HG03432 (cell line): ENCODE data around the gene BCR.
"Not testable (repeated sequence)": the region's sequence is repeated elsewhere in the genome, so short reads cannot be mapped to it uniquely, and the experiment has no call there.

Source experiments
- ATAC-seq: cut with Tn5 transposase; IDR thresholded peaks from one replicate; pipeline ENCODE4 v1.9.1; 2021; ENCODE audit warnings: mild to moderate bottlenecking, moderate library complexity; ENCODE audit not compliant: unreplicated experiment

The BCR gene

DNA sequence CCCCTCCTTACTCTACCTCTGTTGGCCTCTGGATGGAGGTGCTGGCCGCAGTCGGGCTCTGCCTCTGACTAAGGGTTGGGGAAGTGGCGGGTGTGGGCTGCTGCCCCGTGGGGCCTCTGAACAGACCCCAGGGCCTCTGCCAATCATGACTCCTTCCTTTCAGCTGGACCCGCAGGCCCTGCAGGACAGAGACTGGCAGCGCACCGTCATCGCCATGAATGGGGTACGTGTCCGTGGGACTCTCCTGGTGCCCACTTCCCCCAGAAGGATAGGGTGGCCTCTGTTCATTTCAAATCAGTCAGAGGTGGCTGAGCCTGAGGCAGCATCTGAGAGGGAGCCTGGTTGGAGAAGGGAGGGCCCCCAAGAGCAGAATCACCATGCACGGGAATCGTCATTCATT, 129.0 kb downstream of the BCR start:
- ATAC-seq = not testable (repeated sequence)

DNA sequence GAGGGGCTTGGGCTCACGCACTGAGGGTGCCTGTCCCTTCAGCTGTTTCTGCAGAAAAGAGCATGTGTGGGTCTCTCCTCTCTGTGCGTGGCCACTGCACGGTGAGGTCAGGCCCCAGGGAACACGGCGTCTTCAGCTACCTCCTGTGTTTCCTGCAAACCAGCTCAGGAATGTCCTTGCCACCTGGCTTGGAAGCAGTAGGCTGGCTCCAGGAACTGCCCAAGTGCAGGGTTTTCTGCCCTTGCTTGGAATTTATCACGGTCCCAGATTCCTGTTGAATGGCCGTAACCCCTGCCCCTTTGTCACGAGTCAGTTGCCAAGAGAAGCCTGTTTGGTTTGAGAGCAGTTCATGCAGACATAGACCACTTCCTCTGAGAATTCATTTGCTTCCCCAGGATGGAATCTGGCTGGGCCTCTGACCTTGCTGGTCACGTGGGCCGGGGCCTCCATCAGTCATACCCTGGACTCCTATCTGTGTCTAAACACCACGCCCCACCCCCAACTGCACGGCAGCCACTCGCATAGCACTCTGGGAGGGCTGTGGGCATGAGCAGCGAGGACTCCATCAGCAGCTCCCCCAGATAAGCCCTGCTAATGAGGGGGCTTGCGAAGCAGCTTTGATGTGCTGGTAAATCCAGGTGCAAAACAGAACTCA, 130.3 kb downstream of the BCR start:
- ATAC-seq = not testable (repeated sequence)

DNA sequence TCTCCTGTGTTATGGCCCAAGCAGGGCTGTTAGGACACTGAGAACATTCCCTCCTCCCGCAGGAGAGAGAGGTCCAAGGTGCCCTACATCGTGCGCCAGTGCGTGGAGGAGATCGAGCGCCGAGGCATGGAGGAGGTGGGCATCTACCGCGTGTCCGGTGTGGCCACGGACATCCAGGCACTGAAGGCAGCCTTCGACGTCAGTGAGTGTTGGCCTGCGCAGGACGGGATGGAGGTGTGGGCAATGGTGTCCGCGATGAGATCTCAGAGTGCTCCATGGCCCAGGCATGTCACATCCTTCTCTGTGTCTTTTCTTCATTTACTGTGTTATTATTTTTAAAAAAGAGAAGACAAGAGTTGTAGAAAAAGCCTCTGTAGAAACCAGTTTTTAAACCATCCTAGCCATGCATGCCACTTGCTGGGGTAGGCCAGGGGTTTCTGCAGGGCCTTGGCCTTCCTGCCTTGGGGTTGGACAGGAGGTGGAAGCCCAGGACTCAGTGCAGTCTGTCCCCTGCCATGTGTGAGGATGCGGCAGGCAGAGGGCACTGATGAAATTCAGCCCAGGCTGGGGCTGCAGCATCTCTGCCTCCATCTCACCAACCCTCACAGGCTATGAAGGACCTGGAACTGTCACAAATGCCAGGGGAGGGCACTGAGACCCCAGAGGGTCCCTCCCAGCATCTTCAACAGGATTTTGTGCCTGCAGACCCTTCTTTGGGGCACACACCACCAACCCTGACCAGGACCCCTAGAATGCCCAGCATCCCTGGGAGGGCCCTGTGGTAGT, 131.5 kb downstream of the BCR start:
- not testable (repeated sequence) for ATAC-seq

DNA sequence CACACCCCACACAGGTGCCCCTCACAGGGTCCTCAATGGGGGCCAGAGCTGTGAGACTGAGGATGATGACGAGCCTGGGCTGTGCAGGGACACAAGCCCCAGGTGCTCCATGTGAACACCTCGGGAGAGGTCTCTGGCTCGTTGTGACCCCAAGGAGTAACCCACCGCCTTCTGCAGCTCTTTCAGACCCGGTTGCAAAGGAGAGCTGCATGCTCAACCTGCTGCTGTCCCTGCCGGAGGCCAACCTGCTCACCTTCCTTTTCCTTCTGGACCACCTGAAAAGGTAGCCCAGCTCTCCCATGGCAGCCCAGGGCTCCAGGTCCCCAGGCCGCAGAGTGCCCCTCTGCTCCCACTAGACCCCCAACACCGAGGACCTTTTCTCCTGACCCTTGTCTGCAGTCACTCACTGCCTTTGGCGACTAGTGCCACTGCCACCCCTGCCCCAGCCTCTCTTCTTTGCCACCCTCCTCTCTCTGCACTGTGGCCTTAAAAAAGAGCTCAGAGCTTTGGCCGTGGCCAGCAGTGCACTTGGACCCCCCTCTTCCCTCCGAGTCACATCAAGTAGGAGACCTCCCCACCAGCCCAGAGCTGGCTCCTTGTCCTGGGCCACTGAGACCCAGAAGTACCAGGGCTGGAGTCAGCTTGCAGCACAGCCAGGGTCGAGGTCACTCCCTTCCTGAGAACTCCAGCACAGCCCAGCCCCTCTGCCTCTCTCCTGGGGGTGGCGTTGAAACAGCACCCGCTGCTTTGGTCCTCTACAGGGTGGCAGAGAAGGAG, 133.7 kb downstream of the BCR start:
- ATAC-seq = no peak

DNA sequence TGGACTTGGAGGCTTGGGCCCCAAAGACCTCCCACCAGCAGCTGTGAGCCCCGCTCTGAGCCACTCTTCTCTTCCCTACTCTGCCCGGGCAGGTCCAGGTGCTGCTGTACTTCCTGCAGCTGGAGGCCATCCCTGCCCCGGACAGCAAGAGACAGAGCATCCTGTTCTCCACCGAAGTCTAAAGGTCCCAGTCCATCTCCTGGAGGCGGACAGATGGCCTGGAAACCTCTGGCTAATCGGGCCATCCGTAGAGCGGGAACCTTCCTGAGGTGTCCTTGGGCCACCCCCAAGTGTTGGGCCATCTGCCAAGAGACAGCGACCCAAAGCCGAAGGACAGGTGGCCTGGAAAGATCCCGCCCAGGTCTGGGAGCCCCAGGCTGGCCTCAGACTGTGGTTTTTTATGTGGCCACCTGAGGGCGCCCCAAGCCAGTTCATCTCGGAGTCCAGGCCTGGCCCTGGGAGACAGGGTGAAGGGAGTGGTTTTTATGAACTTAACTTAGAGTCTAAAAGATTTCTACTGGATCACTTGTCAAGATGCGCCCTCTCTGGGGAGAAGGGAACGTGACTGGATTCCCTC, 135.1 kb downstream of the BCR start:
- no peak for ATAC-seq

DNA sequence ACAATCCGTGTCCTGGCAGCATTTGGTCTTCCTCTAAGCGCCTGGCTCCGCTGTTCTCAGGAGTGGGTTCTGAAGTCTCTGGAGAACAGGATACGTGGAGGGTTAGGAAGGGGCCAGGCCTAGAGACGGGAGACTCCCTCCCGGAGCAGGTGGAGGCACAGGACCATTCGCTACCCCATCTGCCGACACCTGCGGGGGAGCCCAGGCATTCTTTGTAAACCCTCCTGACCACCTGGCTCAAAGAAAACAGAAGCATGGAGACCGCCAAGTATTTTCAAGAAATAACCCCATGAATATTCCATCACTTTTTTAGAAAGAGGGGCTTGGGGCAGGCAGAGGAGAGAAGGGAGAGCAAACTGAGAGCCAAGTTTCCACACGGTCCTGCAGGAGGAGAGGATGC, 136.3 kb downstream of the BCR start:
- ATAC-seq = not testable (repeated sequence)

DNA sequence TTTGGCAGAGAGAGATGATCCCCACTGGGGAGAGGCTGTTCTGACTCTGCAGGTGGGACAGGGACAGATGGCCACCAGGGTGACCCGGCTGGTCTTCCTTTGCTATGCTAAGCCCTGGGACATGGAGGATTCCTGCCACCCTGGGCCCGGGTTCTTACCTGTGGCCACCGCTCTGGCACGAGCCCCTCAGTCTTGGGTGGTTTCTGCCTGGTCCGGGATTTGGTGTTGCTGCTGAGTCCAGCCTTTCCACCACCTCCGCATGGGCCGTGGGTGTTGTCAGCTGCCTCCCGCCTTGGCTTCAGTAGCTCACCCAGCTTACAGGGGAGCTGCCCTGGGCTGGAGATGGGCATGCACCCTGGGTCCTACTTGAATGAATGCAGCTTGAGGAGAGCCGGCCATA, 138.0 kb downstream of the BCR start:
- ATAC-seq = not testable (repeated sequence)

DNA sequence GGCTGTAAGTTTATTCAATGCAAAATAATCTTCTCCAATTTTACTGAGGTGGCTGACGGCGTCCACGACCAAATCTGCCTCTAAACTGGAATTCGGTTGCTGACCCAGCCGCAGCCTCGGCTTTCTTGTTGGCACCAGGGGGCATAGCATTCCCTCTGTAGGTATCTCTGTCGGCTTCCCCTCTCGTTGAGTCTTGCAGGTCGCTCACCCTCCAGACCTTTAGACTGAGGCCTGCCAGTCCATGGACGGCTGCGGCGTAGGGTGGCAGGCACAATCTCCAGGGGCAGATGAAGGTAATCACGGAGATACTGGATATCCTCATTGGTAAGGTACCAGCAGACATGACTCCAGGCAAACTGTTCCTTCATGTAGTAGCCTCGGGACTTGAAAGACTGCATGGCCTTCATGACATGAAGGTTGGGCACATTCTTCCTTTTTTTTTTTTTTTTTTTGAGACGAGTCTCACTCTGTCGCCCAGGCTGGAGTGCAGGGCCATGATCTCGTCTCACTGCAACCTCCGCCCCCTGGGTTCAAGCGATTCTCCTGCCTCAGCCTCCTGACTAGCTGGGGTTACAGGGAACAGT, 142.3 kb downstream of the BCR start:
- ATAC-seq = not testable (repeated sequence)

DNA sequence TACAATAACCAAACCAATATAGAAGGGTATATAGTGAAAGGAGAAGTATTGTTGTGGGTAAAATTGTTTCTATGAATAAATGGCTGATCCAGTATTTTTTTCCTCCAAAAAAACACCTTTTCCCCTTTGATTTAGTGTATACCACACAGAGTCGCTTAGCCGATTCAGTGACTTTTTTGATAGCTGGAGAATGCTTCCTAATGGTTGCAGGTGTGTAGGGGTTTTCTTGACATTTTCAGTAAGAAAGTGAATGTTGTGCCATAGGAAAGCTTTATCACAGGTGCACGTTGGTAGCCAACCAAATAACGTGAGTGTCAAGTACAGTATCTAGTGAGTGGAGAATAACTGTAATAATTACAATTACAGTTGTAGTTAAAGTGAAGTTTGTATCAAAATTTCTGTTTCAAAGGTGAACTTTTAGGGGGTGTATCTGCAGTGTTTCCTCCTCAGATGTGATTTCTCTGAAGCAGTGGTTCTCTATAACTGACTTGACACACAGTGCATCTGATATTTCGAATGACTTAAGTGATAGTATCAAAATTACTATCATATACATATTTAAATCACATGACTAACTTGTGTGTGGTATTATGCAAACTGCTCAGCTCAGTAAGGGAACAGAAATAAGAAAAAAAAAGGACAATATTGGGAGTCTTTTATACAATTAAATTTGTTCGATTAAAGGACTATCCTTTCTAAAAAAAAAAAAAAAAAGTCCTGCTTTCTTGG, 143.8 kb downstream of the BCR start:
- not testable (repeated sequence) for ATAC-seq

DNA sequence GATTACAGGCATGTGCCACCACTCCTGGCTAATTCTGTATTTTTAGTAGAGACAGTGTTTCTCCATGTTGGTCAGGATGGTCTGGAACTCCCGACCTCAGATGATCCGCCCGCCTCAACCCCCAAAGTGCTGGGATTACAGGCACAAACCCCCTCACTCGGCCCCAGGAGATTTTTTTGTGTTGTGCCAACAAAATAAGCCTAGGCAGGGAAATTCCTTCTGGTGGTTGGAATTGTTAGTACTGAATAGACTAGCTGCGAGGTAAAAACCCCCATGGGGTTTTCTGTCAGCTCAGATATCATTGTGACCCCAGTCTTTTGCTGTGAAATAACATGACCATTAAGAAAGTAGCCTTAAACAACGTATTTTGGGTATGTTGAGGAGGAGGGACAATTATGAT, 144.9 kb downstream of the BCR start:
- no peak for ATAC-seq

DNA sequence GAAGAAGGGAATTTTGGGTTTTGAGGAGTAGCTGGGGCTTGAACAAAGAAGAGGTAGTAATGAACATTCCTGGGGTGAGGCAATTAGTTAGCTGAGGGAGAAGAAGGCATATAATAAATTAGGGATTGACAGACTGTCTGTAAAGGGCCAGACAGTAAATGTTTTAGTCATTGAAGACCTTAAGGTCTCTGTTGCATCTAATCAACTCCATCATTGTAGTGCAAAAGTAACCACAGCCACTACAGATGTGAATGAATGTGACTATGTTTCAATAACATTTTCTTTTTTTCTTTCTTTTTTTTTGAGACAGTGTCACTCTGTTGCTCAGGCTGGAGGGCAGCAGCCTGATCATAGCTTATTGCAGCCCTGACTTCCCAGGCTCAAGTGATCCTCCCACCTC, 153.5 kb downstream of the BCR start:
- not testable (repeated sequence) for ATAC-seq

DNA sequence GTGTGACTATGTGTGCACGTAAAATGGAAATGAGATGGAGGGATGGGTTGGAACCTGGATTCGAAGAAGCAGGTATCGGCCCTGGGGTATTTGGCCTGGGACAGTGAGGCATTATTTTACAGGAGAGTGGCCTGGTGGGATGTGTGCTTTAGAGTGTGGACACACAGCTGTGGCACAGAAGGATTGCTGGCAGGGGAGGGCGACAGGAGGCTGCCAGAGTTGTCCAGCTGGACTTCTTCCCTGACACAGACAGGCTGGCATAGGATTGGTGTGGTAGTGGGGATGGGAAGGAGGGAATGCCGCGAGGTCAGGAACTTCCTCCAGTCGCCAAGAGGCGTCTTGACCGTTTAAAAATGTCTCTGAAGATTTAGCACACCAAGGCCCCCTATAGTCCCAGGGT, 157.4 kb downstream of the BCR start:
- not testable (repeated sequence) for ATAC-seq

DNA sequence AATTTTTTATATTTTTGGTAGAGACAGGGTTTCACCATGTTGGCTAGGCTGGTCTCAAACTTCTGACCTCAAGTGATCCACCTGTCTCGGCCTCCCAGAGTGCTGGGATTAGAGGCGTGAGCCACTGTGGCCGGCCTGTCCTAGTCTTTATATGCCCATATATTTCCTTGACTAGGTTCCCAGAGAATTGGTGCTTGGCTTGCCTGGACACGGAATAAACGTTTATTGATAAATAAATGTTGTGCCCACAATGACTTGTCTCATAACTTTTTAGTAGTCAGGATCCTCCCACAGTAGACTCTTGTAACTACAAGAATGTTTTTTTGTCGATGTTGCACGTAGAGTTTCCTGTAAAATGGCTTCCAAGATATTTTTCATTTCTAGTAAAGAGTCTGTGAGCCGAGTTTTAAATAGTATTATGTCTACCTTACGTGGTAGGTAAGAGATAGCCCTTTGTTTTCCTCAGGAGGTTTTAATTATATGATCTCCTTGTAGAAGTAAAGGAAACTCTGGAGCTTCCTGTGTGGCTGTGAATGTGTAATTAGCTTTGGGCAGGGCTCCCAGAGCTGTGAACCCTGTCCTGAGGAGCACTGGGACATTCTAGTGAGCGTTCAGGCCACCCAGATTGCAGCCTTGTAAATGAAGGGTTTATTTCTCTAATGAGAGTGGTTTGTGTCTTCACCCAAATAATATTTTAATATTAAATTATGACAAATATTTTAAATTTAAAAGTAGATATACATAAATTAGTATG, 161.8 kb downstream of the BCR start:
- ATAC-seq = not testable (repeated sequence)

DNA sequence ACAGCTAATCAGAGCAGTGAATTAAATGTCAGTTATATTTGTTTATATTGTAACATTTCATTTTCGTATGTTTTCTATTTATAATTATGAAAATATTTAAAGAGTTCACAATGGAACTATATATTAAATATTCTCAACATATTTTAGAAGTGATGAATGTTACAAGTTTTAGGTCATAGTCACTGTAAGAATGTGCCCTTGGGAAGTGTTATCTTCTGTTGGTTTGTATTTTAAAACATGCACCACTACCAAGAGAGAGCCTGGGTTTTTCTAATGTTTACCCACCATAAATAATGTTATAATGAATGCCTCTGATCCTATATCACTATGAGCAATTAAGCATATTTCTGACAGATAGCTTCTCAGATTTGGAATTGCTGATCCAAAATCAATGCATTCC, 171.0 kb downstream of the BCR start:
- no peak for ATAC-seq

DNA sequence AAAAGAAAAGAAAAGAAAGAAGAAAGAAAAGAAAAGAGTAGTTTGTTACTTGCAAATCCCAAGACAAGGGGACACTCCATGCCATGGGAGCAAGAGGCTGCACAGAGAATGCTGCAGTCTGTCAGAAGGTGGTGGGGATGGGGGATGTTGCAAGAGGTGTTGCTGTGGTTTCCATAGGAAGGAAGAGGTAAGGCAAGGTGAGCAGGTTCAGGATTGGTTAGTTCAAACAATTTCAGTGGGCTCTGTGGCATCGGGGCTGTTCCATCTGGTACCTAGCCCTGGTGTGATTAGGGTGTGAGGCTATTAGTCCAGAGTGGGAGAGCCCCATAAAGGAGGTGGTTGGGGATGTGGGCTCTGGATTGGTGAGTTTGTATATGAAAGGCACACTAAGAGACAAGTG, 172.7 kb downstream of the BCR start:
- no peak for ATAC-seq

DNA sequence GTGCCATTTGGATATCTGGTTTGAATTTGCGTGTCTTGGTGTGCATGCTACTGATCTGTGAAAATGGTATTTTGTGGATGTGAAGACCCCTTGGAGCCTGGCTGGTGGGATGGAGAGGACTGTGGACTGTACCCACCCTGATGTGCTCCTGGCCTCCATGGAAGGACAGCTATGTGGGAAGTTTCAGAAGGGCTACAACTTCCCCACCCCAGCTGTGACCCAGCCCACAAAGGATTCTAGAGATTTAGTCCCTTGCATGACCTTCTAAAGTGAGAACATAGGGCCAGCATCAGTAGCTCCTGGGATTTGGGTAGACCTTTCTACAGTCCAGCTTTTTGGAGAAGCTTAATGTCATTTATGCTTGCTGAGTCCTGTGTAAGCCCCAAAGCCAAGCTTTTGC, 173.4 kb downstream of the BCR start:
- no peak for ATAC-seq

DNA sequence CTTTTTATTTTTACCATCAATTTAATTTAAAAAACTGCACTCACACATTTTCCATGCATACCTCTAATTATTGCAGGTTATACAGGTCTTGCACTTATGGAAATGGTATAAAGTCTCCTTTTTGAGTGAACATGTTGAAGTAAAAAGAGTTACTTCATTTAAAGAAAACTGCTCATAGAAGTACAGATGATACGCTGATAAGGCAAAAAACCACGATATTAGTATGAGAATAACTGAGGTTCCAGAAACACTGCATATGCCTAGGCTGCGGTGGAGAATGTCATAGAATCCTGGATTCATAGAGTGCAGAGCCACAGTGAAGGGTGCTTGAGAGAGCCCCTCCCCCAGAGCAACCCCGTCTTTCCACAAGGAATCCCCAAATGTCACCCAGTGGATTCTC, 175.8 kb downstream of the BCR start:
- no peak for ATAC-seq

DNA sequence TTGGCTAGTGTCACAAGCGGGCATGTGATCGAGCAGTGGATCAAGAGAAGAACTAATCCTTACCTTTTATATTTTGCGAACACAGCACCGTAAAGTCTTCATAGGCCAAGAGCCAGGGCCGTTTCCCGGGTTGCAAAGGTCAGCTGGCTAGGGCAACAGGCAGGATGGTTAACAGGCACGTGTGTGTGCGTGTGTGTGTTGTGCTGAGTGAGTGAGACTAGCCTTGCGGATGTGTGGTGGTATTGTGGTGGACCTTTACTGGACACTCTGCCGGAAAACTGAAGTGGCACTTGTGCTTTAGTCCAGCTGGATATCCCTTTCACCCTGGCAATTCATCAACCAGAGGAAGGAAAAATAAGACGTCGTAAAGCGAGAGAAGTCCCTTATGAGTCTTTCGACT, 176.7 kb downstream of the BCR start:
- ATAC-seq = no peak

DNA sequence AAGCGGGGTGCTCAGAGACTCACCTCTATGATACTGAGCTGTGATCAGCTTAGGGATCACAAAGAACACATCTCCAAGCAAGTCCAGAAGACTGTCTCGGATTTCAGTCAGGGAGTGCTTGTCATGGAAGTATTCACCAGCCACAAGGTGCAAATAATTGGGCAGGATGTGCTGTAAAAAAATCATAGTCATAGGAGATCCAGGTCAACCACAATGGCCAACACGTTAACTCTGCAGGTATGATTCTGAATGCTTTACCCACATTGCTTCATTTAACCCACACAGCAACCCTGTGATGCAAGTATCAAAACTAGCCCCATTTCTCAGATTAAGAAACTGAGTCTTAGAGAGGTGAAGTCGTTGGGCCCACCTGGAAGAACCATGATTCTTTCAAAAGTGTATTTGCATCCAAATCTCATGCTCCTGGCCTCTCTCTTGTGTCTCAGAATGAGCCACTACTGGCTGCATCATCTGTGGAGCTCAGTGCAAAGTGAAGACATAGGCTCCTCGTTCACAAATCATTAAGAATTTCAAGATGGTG, 179.3 kb downstream of the BCR start:
- ATAC-seq = no peak
